GM23338 (cell line): Measurements from ENCODE around the gene DOCK4. TPM values are rescaled to one million over a fixed set of nuclear protein-coding genes. Genes with fewer than 3 reads are reported as not detected.

Experiments
- ATAC-seq: fragments of 200-7000 bp; cut with Tn5 transposase; 3 replicates; pipeline ENCODE4 v1.9.1; 2020
- DNase-seq: peaks from one replicate; pipeline ENCODE4 v3.0.0-alpha.2; 2015; ENCODE audit warnings: low spot score
- H2AFZ ChIP-seq: fragments of 200-600 bp; sonication (generic); 2 replicates; pipeline ENCODE4 v1.8.0; 2016; ENCODE audit warnings: antibody characterized with exemption, mild to moderate bottlenecking, moderate library complexity
- H3F3A ChIP-seq: fragments of 200-600 bp; sonication (generic); replicated peaks from 2 replicates; pipeline ENCODE4 v1.8.0; 2017; ENCODE audit warnings: antibody characterized with exemption, mixed run types, low read depth
- H3K27ac ChIP-seq: fragments of 200-600 bp; sonication (generic); 2 replicates; pipeline ENCODE4 v1.6.1; 2016; ENCODE audit warnings: low read depth
- H3K27me3 ChIP-seq: fragments of 200-600 bp; sonication (generic); 2 replicates; pipeline ENCODE4 v1.8.0; 2016; ENCODE audit warnings: mild to moderate bottlenecking, mixed run types, moderate library complexity; ENCODE audit not compliant: insufficient read depth
- H3K36me3 ChIP-seq: fragments of 200-600 bp; sonication (generic); 2 replicates; pipeline ENCODE4 v1.8.0; 2016; ENCODE audit warnings: mild to moderate bottlenecking; ENCODE audit not compliant: insufficient read depth
- H3K4me1 ChIP-seq: fragments of 200-600 bp; sonication (generic); 2 replicates; pipeline ENCODE4 v1.8.0; 2016; ENCODE audit warnings: mild to moderate bottlenecking, moderate library complexity; ENCODE audit not compliant: insufficient read depth
- H3K4me2 ChIP-seq: fragments of 200-600 bp; sonication (generic); 2 replicates; pipeline ENCODE4 v1.7.1; 2017; ENCODE audit warnings: mixed run types
- H3K4me3 ChIP-seq: fragments of 200-600 bp; sonication (generic); 2 replicates; pipeline ENCODE4 v1.6.1; 2016; ENCODE audit warnings: mixed run types
- H3K79me2 ChIP-seq: fragments of 200-600 bp; sonication (generic); replicated peaks from 2 replicates; pipeline ENCODE4 v1.8.0; 2017; ENCODE audit warnings: mild to moderate bottlenecking; ENCODE audit not compliant: insufficient read depth
- H3K9me2 ChIP-seq: fragments of 200-600 bp; sonication (generic); 2 replicates; pipeline ENCODE4 v1.8.0; 2017; ENCODE audit not compliant: insufficient read depth
- H4K20me1 ChIP-seq: fragments of 200-600 bp; sonication (generic); replicated peaks from 2 replicates; pipeline ENCODE4 v1.8.0; 2017; ENCODE audit warnings: mild to moderate bottlenecking; ENCODE audit not compliant: insufficient read depth
- H3K27ac Mint-ChIP-seq: 2 replicates; pipeline ENCODE4 v1.8.0; 2020; ENCODE audit warnings: inconsistent platforms, mild to moderate bottlenecking, moderate library complexity, mixed read lengths
- H3K27me3 Mint-ChIP-seq: 3 replicates; pipeline ENCODE4 v1.8.0; 2022; ENCODE audit warnings: low read depth, mild to moderate bottlenecking, moderate library complexity, mixed read lengths, inconsistent platforms; ENCODE audit not compliant: insufficient read depth, poor library complexity
- H3K36me3 Mint-ChIP-seq: 3 replicates; pipeline ENCODE4 v1.8.0; 2021; ENCODE audit warnings: low read depth, mild to moderate bottlenecking, inconsistent platforms, moderate library complexity, mixed read lengths
- H3K4me1 Mint-ChIP-seq: 3 replicates; pipeline ENCODE4 v1.8.0; 2020; ENCODE audit warnings: mild to moderate bottlenecking, inconsistent platforms, mixed read lengths
- H3K4me3 Mint-ChIP-seq: 3 replicates; pipeline ENCODE4 v1.8.0; 2021; ENCODE audit warnings: moderate library complexity, mild to moderate bottlenecking, inconsistent platforms, mixed read lengths
- H3K9me3 Mint-ChIP-seq: 3 replicates; pipeline ENCODE4 v1.8.0; 2020; ENCODE audit warnings: moderate library complexity, mild to moderate bottlenecking, inconsistent platforms, mixed read lengths
- CREB1 ChIP-seq: fragments of 250-450 bp; sonication (Bioruptor Pico); IDR thresholded peaks from 2 replicates; pipeline ENCODE4 v1.5.0; 2020; ENCODE audit warnings: low read depth, mild to moderate bottlenecking, moderate library complexity
- CTCF ChIP-seq, 2 experiments: fragments of 200-600 bp in 1 of 2; sonication (generic) in 1 of 2; conservative IDR thresholded peaks; 2 replicates each; pipeline versions ENCODE4 v1.5.1 to v1.6.1; 2016 to 2017; ENCODE audit warnings: antibody characterized with exemption in 2 of 2, low read depth in 2 of 2, mild to moderate bottlenecking in 2 of 2, moderate library complexity in 1 of 2
- EZH2phosphoT487 ChIP-seq: fragments of 200-600 bp; sonication (generic); IDR thresholded peaks from one replicate; pipeline ENCODE4 v1.8.1; 2018; ENCODE audit warnings: antibody characterized with exemption; ENCODE audit not compliant: unreplicated experiment
- JUNB ChIP-seq: IDR thresholded peaks from one replicate; pipeline ENCODE4 v1.6.1; 2016; ENCODE audit warnings: antibody characterized with exemption; ENCODE audit not compliant: unreplicated experiment
- REST ChIP-seq: IDR thresholded peaks from one replicate; pipeline ENCODE4 v1.6.1; 2018; ENCODE audit warnings: antibody characterized with exemption; ENCODE audit not compliant: unreplicated experiment
- STAT1 ChIP-seq: IDR thresholded peaks from one replicate; pipeline ENCODE4 v1.6.1; 2016; ENCODE audit warnings: antibody characterized with exemption; ENCODE audit not compliant: unreplicated experiment
- ZNF114 ChIP-seq: fragments of 250-450 bp; sonication (Bioruptor Pico); IDR thresholded peaks from 2 replicates; pipeline ENCODE4 v1.5.0; 2020; ENCODE audit warnings: mild to moderate bottlenecking, moderate library complexity
- ZNF462 ChIP-seq: fragments of 250-450 bp; sonication (Bioruptor Pico); IDR thresholded peaks from 2 replicates; pipeline ENCODE4 v1.5.0; 2020; ENCODE audit warnings: mild to moderate bottlenecking, moderate library complexity
- polyA plus RNA-seq: library from polyadenylated mRNA; unstranded; fragments of >200 nt; fragmentation: Nextera tagmentation; extraction: Ambion mirVana; gene quantifications from 2 replicates; pipeline ENCODE4 v1.2.1, GENCODE V29; 2016
- total RNA-seq: library from RNA; depleted of rRNA; stranded (reverse); fragments of >200 nt; shearing (Covaris generic); gene quantifications from 2 replicates; pipeline ENCODE4 v1.2.3, GENCODE V29; 2014

The DOCK4 gene
- total and polyA plus RNA-seq, 2 experiments from 2014 or later, result 6.3 to 33.8 TPM

GRCh38 chr7:112124061-112124766, 82.0 kb downstream of the DOCK4 start (continued):
- TF ChIP-seq REST (no peak), EZH2phosphoT487 (no peak), ZNF114 (no peak)

- H3K4me2 ChIP-seq, result no peak overlapping the region
- no peak overlapping the region for H3K4me3 ChIP-seq
- H3K4me1 ChIP-seq, result no peaks in the 10 kb centered on the region
- H2AFZ ChIP-seq, result no peak overlapping the region
- DNase-seq (no peak), ATAC-seq (no peak)
- Mint-ChIP-seq H3K9me3 (0 out of 3 replicates have a peak, but pooled peaks cover 3% of the 10 kb centered on the region), H3K4me1 (peaks cover 14% of the 10 kb centered on the region), H3K36me3 (peaks cover 5% of the 10 kb centered on the region; the same call in 2 of the 3 replicates), H3K27ac (no peak overlapping the region), H3K4me3 (no peak overlapping the region), H3K27me3 (peaks cover 2% of the 10 kb centered on the region)
- H3K79me2 ChIP-seq, result peaks cover 54% of the 10 kb centered on the region
- H3K9me2 ChIP-seq, result no peaks in the 10 kb centered on the region; the same call in 1 of the 2 replicates
- H3K27ac ChIP-seq, result peak overlapping the region; percentile 17; the same call in 1 of the 2 replicates
- H4K20me1 ChIP-seq, result no peaks in the 10 kb centered on the region; the same call in 1 of the 2 replicates
- no peaks in the 10 kb centered on the region for H3K27me3 ChIP-seq
- no peaks in the 10 kb centered on the region for H3F3A ChIP-seq
- no peaks in the 10 kb centered on the region for H3K36me3 ChIP-seq
- TF ChIP-seq JUNB (no peak), CTCF (conservative IDR thresholded peaks at IDR 0.05; ENCODE audit: low read depth in 2 of 2) (no peak), STAT1 (no peak), EZH2phosphoT487 (no peak), ZNF114 (no peak), REST (no peak), ZNF462 (no peak), CREB1 (CRISPR knock-in tag) (no peak)
Observed at GRCh38 chr7:112122798-112123197, 83.4 kb downstream of the DOCK4 start.
